Right lobe of liver (tissue), 4 donors: ENCODE results near the gene SPINK1.

Source experiments
- CTCF ChIP-seq, 4 donors: fragments of 200-600 bp in 3 of 4; fragments of 450-650 bp in 1 of 4; IDR thresholded peaks; one replicate each; pipeline versions ENCODE4 v1.5.1 to v1.8.0; 2016 to 2022; ENCODE audit warnings: antibody characterized with exemption in 4 of 4, mild to moderate bottlenecking in 2 of 4
- POLR2A ChIP-seq: fragments of 450-650 bp; IDR thresholded peaks from one replicate; pipeline ENCODE4 v1.6.1; 2017; ENCODE audit warnings: antibody characterized with exemption, mild to moderate bottlenecking
- donor health status: DM: no; HTN: no; CAD: no.
- donor health status: DM: no; HTN: no; CAD: no.
- donor health status: DM: no; HTN: yes; CAD: no.

GRCh38 chr5:147863454-147864158 lies 32.1 kb upstream of the SPINK1 start:
- TF ChIP-seq CTCF (IDR thresholded peaks at IDR 0.05): no peak
- no peak for TF ChIP-seq POLR2A
